ENCODE results near the gene NACC1. TPM values are rescaled to one million over a fixed set of nuclear protein-coding genes. Genes with fewer than 3 reads are reported as not detected.
"Not testable (repeated sequence)": the region's sequence is repeated elsewhere in the genome, so short reads cannot be mapped to it uniquely, and the experiment has no call there.

Gene NACC1
- total RNA-seq, 1 donor, result 95.0 TPM

DNA sequence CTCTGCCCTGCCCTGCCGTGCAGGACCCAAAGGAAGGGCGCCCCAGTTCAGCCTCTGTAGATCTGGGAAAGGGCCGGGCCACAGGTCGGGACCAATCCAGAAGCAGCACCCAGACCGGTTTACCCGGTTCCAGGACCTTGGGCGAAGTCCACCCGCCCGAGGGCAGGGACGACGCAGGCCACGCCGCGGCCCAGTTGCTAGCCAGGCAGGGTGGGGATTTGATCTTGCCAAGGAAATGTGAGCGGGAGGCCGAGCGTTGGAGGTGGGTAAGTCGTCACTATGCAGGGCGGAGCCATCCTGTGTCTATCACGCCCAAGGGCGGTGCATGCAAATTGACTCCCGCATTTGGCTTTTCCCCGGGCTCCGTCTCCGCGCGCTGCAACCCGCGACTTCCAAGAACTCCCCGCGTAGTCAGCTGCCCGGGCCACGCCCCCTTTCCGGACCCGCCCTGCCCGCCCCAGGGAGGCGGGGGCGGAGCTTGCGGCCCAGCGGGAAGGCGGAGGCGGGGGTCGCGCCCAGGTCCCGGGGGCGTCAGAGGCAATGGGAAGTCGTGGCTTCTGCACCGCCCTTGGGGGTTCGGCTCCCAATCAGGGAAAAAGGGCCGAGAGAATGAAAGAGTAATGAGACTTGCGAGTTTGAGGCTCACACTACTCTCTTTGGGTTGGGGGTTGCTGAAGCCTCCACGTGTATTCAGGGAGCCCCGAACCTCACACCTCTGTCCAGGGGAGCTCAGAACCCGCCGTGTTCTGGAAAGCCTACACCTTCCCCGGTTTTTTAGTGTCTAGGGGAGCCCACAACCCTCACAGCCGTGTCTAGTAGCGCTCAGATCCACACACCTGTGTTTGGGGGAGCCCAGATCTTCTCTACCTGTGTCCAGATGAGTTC is 44.9 kb downstream of the NACC1 start:
- H3K4me3 ChIP-seq (ENCODE audit: low read depth, low read length), result peak overlapping the region; percentile 44
- DNase-seq (ENCODE audit: low read depth), result peak; percentile 98
- no peak for TF ChIP-seq CTCF (IDR thresholded peaks at IDR 0.05; ENCODE audit: insufficient read depth, low read depth, low read length)

- peak overlapping the region; percentile 37 for H3K4me3 ChIP-seq (ENCODE audit: low read depth, low read length)
- no peak for TF ChIP-seq CTCF (IDR thresholded peaks at IDR 0.05; ENCODE audit: insufficient read depth, low read depth, low read length)
- peak; percentile 93 for DNase-seq (ENCODE audit: low read depth)
These were observed 45.7 kb downstream of the NACC1 start for GRCh38 chr19:13163609-13164342.

- H3K4me3 ChIP-seq (ENCODE audit: low read depth, low read length), result peak overlapping the region; percentile 22
- no peak for TF ChIP-seq CTCF (IDR thresholded peaks at IDR 0.05; ENCODE audit: insufficient read depth, low read depth, low read length)
- DNase-seq (ENCODE audit: low read depth), result peak; percentile 70
These were observed 46.5 kb downstream of the NACC1 start for GRCh38 chr19:13164343-13165161.

- no peak overlapping the region for H3K4me3 ChIP-seq (ENCODE audit: low read depth, low read length)
- DNase-seq (ENCODE audit: low read depth), result peak; percentile 78
- TF ChIP-seq CTCF (IDR thresholded peaks at IDR 0.05; ENCODE audit: insufficient read depth, low read depth, low read length), result no peak
These were observed 47.3 kb downstream of the NACC1 start for GRCh38 chr19:13165162-13165997.

DNA sequence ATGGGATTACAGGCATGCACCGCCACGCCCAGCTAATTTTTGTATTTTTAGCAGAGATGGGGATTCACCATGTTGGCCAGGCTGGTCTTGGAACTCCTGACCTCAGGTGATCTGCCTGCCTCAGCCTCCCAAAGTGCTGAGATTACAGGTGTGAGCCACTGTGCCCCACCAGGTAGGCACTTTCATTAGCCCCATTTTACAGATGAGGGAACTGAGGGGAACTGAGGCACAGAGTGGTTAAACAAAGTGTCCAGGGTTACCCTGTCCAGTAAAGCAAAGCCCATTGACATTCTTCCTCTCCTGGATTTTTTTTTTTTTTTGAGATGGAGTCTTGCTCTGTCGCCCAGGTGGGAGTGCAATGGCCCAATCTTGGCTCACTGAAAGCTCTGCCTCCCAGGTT is 48.1 kb downstream of the NACC1 start:
- H3K4me3 ChIP-seq (ENCODE audit: low read depth, low read length), result not testable (repeated sequence)

DNA sequence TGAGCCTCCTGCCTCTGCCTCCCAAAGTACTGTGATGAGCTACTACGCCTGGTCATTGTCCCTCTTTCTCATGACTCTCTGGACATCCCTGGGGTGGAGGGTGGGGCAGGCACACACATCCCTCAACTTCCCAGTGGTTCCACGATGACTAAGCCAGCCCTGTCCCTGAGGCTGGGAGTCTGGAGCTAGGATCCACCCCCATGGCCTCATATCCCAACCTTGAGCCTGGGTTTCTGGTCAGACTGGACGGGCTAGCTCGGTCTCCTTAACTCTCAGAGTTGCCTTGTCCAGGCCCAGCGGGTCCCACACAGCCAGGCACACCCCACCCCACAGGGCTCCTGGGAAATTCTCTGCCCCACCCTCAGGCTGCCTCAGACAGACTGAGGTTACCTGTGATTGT is 51.7 kb downstream of the NACC1 start:
- no peak for TF ChIP-seq CTCF (IDR thresholded peaks at IDR 0.05; ENCODE audit: insufficient read depth, low read depth, low read length)
- H3K4me3 ChIP-seq (ENCODE audit: low read depth, low read length), result no peak overlapping the region
- peak; percentile 55 for DNase-seq (ENCODE audit: low read depth)

More for the DNA sequence above, 48.1 kb downstream of the NACC1 start:
- DNase-seq (ENCODE audit: low read depth), result not testable (repeated sequence)

Data from fibroblast of villous mesenchyme (primary cell).